HCEC 1CT (cell line): Measurements from ENCODE around the gene HSDL2.
"Not testable (repeated sequence)": the region's sequence is repeated elsewhere in the genome, so short reads cannot be mapped to it uniquely, and the experiment has no call there.

Experiments
- DNase-seq: peaks from one replicate; pipeline ENCODE4 v3.0.0-alpha.2; 2017

HSDL2 gene

DNA sequence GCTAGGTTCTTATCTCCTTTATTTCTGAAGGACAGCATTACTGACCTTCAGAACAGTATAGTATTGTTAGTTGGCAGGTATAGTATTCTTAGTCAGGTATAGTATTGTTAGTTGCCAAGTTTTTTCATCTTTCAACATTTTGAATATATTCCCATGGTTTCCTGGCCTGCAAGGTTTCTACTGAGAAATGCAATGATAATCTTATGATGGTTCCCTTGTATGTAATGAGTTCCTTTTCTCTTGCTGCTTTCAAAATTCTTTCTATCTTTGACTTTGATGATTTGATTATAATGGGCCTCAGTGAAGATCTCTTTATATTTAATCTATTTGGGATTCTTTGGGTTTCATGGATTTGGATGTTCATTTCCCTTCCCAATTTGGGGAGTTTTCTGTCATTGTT, 12.4 kb upstream of the HSDL2 start:
- no peak for DNase-seq

DNA sequence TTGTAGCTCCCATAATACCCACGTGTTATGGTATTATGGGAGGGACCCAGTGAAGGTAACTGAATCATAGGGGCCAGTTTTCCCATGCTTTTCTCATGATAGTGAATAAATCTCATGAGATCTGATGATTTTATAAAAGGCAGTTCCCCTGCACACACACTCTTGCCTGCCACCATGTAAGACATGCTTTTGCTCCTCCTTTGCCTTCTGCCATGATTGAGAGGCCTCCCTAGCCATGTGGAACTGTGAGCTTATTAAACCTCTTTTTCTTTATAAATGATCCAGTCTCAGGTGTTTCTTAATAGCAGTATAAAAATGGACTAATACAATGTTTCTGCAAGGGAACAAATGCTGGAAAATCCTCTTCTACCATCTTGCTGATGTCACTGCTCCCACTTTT, 10.1 kb upstream of the HSDL2 start:
- DNase-seq = no peak

DNA sequence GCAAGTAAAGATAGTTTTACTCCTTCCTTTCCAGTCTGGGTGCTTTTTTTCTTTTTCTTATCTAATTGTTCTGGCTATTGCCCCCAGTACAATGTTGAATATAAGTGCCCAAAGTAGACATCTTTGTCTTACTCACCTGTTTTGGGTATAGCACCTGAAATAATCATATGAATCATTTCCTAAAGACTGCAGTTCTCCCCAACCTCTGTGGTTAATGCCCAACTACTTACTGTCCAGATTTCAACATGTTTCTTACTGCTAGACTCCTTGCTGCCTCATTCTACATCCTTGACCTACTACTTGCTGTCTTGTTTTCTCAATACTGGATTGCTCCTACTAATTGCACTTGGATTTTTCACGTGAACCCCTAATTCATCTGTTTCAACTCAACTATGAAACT, 8.8 kb upstream of the HSDL2 start:
- no peak for DNase-seq

DNA sequence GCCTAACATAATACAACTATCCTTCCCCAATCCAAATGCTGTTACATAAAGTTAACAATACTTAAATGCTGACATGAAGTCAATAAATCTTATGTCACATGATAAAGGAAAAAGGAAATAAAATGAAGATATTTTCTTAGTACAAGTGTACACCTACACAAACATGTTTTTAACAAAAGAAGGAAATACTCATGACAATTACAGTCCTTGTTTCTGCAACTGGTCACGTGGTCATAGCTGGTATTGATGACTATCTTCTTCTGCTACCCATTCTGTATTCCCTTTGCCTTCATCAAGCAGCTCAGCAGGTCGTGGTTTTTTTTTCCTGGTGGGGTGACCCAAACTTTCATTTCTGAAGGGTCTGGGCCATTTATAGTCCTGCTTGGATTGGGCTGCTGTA, 6.2 kb upstream of the HSDL2 start:
- not testable (repeated sequence) for DNase-seq

DNA sequence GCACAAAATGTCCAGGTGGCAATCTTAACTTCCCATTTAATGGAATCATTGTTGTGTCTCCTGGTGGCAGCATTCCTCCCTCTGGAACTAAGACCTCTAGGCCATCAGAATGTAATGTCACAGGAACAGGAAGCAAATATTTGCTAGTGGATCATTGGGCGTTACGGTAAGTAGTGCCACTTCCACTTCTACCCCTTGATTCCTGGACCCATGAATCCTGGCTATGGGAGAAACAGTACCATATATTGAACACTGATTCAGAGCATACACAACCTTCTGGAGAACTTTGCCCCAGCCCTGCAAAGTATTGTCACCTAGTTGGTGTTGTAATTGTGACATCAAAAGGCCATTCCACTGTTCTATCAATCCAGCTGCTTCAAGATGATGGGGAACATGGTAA, 5.7 kb upstream of the HSDL2 start:
- not testable (repeated sequence) for DNase-seq

DNA sequence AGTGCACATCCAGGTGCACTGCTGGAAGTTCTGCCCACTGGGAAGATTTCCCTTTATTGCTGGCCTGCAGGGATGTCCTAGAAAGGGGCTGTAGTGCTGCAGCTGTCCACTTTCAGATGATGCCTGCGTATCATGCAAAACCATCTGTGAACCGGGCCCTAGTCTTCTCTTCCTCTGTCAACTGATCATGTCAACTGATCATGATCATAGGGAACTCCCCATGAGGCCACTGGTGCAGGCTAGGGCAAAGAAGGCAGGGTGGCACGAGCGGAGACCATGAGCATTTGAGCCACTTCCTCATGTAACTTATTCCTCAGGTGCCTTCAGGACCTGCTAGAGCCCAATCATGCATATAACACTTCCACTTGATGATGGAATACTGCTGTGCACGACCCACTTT, 4.5 kb upstream of the HSDL2 start:
- no peak for DNase-seq

DNA sequence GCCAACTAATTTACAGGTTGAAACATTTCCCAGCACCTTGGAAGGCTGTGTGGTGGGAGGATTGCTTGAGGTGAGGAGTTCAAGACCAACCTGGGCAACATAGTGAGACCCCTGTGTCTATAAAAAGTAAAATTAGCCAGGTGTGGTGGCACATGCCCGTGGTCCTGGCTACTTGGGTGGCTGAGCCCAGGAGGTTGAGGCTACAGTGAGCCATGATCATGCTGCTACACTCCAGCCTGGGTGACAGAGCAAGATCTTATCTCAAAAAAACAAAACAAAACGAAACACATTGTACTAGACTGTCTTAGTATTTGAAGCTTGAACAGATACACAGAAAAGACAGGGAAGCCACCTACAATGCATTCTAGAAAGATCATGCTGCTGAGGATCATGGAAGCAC, 2.8 kb upstream of the HSDL2 start:
- no peak for DNase-seq

DNA sequence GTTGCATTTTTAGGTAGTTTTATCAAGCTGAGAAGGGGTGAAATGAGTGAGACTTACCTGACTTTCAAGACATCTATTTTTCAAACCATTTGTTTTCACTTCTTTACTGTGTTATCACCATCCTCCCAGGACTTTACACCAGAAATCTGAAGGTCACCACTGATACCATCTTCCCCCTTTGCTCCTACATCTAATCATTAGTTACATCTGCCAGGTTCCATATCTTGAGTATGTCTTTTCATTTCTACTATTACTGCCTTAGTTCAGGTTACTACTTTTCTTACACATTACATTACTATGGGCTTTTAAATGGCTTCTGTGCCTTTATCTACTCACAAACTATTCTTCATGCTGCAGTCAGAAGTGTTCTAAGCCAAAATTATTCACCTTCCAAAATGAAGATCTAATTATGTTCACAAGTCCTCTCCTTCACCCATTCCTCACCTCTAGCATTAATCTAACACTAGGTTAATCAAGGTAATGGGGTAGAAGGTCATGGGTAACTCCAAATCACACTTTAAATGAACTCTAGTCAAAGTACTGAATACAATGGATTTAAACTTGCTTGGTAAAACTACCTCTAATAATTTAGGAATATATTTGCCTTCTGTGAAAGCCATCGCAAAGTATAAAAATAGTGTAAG, 2.1 kb upstream of the HSDL2 start:
- no peak for DNase-seq

DNA sequence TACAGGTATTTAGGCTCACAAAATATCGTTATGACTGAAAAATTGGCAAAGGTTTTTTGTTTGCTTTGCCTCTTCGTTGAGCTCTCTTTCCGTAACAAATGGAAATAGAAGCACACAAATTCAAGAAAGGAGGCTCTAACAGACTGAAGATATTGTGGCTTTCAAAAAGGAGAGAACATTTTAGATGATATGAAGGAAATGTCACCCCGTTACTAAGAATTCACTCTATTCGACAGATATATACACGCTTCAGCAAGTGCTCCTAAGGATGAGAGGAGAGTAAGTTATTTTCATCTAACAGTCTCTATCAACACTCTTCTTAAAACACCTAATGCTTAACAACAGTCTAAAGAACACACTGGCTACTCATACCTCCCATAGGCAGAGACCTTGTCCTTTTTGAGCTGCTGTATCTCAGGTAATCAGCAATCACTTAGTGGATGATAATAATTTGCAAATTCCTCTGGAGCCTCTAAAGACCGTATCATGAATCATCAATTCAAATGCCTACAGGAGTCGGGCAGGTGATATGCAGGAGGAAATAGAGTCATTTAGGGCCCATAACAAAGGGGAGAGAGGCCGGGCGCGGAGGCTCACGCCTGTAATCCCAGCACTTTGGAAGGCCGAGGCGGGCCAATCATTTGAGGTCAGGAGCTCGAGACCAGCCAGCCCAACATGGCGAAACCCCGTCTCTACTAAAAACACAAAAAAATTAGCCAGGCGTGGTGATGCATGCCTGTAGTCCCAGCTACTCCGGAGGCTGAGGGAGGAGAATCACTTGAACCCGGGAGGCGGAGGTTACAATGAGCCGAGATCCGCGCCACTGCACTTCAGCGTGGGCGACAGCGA, 1.4 kb upstream of the HSDL2 start:
- DNase-seq = peak; percentile 4

DNA sequence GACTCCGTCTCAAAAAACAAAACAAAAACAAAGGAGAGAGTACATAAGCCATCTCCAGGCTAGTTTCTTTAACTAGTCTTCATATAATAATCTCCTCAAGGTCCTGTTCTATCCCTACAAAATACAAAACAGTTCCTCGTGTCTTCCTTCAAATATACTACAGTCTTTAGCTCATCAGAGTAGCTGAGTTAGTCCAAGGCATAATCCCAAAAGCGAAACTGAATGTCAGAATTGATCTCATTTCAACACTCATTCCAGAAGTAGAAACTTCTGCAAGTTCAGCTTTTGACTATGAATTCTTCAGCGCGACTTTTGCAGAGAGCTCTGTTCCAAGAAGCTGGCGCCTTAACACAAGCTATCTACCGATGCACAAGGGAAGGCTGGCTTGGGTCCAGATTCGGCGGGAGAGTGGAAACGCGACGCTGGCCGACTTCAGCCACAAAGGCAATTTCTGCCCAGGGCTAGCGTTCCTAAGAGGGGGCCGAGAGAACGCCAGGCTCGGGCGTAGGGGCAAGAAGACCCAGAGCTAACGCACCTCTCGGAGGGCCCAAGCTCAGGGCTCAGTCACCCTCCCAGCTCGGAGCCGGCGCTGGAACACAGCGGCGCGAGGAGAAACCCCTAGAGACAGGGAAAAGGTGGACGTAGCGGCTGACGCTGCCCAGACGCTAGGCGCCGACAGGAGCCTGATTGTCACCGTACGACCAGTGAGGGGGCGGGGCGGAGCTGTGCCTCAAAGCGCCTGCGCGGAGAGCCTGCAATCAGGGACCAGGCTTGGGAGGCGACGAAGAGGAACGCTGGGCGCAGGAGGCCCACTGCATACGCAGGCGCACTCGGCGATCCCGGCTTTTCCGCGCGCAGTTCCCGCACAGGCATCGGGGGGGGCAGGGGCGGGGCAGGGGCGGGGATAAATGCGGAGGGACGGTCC, 469 bp upstream of the HSDL2 start:
- DNase-seq = peak; percentile 99

DNA sequence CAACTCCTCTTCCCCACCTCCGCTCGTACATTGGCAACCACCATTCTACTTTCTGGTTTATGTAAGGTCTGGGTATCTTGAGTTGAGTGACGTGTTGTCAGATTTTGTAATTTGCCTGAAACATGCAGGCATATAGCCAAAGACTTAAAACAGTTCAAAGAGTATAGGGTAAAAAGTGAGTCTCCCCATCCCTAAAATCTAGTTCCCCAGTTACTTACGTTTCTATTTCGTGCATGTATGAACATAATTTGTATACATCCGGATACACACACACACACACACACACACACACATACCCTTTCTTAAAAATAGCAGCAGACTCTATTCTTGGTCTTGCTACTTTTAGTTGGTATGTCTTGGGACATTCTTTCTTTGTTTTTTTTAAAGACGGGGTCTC, 915 bp downstream of the HSDL2 start:
- DNase-seq = peak; percentile 32

DNA sequence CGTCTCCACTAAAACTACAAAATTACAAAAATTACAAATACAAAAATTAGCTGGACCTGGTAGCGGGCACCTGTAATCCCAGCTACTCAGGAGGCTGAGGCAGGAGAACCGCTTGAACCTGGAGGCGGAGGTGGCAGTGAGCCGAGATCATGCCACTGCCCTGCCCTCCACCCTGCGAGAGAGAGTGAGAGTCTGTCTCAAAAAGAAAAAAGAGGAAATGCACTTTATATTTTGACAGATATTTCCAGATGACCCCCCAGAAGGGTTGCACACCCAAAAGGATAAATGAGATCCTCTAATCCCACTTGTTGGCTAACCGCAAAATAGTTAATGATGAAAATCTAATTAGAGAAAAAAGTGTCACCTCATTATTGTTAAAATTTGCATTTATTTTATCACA, 2.2 kb downstream of the HSDL2 start:
- DNase-seq = no peak

DNA sequence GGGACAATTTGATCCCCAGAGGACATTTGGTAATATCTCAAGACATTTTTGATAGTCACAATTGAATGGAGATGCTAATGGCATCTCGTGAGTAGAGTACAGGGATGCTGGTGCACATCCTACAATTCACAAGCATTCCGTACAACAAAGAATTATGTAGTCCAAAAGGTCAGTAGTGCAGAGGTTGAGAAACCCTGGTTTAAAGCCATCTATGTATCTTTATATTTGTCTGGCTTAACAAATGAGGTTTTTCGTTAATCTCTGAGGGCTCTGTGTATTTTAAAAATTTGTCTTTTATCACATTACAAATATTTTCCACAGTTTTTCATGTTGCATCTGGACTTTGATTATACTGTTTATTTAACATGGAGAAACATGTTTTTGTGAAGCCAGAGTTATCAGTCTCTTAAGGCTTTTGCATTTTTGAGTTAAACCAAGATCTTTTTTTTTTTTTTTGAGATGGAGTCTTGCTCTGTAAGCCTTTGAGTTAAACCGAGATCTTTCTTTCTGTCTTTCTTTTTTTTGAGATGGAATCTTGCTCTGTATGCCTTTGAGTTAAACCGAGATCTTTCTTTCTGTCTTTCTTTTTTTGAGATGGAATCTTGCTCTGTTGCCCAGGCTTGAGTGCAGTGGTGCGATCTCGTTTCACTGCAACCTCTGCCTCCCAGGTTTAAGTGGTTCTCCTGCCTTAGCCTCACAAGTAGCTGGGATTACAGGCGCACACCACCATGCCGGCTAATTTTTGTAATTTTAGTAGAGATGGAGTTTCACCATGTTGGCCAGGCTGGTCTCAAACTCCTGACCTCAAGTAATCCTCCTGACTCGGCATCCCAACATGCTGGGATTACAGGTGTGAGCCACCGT, 2.8 kb downstream of the HSDL2 start:
- DNase-seq = no peak

DNA sequence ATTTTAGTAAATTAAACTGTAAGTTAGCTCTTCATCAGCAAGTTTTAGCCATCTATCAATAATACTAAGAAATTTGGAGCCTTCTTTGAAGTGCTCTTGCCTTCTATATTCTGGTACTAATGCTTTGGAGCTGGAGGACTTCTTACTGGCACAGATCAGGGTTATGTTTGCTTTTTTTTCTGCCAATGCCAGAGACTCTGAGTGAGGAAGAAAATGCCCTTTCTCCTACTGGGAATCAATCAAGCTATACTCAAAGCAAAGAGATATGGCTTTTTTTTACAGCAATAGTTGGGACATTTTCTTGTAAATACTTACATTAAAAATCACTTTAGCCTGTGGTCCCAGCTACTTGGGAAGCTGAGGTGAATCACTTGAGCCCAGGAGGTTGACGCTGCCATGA, 4.3 kb downstream of the HSDL2 start:
- no peak for DNase-seq

DNA sequence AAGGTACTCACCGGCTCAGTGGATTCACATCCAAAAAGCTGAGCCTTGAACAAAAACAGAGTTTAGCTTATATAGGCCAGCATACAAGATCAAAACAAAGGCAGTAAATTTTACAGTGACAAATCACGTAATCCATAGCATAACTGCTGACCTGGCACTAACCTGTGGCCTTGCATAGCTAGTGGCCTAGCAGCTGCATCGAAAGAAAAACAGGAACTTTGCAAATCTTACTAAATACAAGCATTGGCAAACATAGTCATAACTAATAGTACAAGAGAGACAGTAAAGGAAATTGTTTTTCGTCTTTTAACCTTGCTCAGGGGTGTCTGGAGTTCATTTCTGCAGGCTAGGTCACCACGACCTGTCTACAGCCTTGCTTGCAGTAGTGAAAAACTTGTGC, 4.8 kb downstream of the HSDL2 start:
- no peak for DNase-seq

DNA sequence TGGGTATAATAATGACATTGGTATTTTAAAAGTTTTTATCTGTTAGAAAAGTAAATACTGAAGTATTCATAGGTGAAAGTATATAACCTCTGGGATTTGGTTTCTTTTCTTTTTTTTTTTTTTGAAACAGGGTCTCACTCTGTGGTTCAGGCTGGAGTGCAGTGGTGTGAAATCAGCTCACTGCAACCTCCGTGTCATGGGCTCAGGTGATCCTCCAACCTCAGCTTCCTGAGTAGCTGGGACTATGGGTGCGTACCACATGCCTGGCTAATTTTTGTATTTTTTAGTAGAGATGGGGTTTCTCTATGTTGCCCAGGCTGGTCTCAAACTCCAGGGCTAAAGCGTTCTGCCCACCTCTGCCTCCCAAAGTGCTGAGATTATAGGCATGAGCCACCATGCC, 7.2 kb downstream of the HSDL2 start:
- DNase-seq = no peak

DNA sequence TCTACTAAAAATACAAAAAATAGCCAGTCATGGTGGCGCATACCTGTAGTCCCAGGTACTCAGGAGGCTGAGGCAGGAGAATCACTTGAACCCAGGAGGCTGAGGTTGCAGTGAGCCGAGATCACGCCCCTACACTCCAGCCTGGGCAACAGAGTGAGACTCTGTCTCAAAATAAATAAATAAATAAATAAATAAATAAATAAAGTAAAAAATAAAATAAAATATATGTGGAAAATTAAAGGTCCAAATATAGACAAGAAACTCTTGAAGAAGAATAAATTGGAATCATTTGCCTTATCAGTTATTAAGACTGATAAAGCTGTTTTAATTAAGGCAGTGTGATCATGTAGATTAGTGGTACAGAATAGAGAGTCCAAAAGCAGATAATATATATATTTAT, 10.0 kb downstream of the HSDL2 start:
- not testable (repeated sequence) for DNase-seq

DNA sequence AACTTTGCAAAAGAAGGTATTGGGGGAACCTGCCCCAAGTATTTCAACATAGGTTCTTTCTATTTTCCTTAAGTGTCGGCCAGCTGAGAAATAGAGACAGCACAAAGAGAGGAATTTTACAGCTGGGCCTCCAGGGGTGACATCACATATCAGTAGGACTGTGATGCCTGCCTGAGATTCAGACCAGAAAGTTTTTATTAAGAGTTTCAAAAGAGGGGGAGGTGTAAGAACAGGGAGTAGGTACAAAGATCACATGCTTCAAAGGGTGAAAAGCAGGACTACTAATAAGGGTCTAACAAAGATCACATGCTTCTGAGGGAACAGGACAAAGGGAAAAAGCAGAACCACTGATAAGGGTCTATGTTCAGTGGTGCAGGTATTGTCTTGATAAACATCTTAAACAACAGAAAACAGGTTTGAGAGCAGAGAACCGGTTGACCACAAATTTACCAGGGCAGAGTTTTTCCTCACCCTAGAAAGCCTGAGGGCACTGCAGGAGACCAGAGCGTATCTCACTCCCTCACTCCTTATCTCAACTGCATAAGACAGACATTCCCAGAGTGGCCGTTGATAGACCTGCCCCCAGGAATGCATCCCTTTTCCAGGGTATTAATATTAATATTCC, 12.1 kb downstream of the HSDL2 start:
- DNase-seq = not testable (repeated sequence)

DNA sequence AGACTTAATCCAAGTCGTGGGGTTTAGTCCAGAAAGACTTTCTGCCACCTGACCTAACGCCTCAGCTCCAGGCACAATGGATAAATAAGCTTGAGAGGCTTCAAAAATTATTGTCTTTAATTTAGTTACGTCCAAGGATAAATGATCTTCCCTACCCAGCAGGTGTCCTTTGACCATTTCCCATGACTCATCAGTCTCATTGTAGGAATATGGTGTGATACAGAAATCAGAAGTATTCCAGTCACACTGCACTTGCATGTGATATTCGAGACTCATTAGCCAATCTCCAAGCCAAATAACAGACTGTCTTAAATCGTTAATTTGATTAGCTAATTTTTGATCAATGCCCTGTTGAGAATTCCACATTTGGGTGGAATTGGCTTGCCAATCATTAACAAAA, 13.2 kb downstream of the HSDL2 start:
- not testable (repeated sequence) for DNase-seq

DNA sequence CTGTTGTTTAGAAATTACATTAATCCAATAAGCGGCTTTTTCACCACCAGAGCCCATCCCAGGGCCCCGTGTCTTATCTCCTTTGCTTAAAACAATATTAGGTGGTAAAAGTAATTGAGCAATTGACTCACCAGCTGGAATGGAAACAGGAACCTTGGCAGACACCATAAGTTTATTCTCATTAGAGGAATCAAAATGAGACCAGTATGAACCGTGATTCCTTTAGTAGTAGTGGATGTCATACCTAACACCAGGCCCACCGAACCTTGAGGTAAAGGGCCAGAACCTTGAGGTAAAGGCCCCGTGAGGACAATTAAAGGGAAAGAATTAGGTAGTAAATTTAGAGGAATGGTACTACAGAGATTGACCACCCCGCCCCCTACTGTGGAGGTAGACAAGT, 16.5 kb downstream of the HSDL2 start:
- DNase-seq = no peak

DNA sequence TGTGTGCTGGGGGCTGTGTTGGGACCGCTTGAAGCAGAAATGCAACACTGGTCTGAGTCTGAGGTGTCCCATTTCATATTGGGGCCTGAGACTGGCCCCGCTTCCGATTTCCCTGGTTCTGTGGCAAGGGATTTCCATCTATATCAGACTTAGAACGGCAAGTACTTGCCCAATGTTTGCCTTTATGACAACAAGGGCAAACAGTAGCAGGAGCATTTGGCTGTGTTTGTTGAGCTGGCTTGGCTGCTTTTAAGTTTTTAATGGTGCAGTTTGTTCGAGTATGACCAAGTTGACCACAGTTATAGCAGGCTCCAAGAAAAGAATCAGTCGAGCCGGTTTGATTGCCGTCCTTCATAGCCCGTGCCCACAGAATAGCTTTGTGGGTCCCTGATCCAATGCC, 17.0 kb downstream of the HSDL2 start:
- no peak for DNase-seq

DNA sequence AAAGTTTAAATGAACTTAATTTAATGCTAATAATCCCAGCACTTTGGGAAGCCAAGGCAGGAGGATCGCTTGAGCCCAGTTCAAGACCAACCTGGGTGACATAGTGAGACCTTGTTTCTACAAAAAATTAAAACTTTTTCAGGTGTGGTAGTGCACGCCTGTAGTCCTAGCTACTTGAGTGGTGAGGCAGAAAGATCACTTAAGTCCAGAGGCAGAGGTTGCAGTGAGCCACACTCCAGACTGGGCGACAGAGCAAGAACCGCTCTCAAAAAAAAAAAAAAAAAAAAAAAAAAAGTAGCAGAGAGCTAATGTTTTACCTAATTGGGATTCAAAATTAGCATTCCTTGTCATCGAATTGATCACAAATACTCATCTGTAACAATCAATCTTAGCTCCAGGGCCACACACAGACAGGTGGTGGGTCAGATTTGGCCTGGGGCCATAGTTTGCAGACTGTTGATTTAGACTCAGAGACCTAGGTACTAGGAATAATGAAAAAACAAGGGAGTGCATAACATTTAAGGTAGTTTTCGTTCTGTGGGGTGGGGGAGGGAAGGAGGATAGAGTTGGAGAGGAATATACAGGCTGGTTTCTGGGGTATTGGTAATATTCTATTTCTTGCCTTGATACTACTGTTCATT, 21.4 kb downstream of the HSDL2 start:
- DNase-seq = no peak
